ENCODE results near the gene XPNPEP3.
"Not testable (repeated sequence)": the region's sequence is repeated elsewhere in the genome, so short reads cannot be mapped to it uniquely, and the experiment has no call there.

The XPNPEP3 gene

DNA sequence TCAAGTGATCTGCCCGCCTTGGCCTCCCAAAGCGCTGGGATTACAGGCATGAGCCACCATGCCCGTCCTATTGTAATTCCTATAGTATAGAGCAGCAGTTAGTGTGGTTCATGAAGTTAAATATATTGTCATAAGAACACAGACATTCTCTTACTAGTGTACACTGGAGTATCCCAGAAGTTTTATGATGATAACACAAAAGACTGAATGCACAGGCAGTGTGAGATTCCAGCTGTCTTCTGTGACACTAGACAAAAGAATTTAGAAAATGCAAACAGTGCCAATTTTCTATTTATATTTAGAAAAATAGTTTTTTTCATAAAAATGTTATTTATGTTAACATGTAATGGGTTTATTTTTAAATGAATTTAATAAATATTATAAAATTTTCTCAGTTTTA is 54.8 kb downstream of the XPNPEP3 start:
- Histone ChIP-seq H2AFZ (ENCODE audit: low read length) (no peak overlapping the region), H3K9ac (ENCODE audit: low read length) (no peak overlapping the region), H3K4me3 (ENCODE audit: low read depth, low read length, poor library complexity, severe bottlenecking) (no peak overlapping the region), H3F3A (ENCODE audit: insufficient read depth, low read length) (no peaks in the 10 kb centered on the region), H3K4me1 (ENCODE audit: insufficient read depth, low read length, severe bottlenecking) (no peaks in the 10 kb centered on the region), H3K4me2 (ENCODE audit: low read length) (no peak overlapping the region), H3K27me3 (ENCODE audit: insufficient read depth, low read length) (no peaks in the 10 kb centered on the region), H3K79me2 (ENCODE audit: insufficient read depth, low read length) (no peaks in the 10 kb centered on the region), H3K9me3 (ENCODE audit: low read length) (no peaks in the 10 kb centered on the region), H3K36me3 (ENCODE audit: insufficient read depth, low read length) (peaks cover 19% of the 10 kb centered on the region; the same call in 1 of the 2 replicates), H4K20me1 (ENCODE audit: insufficient read depth, low read length) (no peaks in the 10 kb centered on the region), H3K9me2 (ENCODE audit: low read depth, low read length) (no peaks in the 10 kb centered on the region), H3K27ac (ENCODE audit: low read depth, low read length, poor library complexity, severe bottlenecking) (no peak overlapping the region)
- TF ChIP-seq EZH2 (IDR thresholded peaks at IDR 0.05; ENCODE audit: borderline replicate concordance, low read length) = no peak
- TF ChIP-seq, protein P1, sequence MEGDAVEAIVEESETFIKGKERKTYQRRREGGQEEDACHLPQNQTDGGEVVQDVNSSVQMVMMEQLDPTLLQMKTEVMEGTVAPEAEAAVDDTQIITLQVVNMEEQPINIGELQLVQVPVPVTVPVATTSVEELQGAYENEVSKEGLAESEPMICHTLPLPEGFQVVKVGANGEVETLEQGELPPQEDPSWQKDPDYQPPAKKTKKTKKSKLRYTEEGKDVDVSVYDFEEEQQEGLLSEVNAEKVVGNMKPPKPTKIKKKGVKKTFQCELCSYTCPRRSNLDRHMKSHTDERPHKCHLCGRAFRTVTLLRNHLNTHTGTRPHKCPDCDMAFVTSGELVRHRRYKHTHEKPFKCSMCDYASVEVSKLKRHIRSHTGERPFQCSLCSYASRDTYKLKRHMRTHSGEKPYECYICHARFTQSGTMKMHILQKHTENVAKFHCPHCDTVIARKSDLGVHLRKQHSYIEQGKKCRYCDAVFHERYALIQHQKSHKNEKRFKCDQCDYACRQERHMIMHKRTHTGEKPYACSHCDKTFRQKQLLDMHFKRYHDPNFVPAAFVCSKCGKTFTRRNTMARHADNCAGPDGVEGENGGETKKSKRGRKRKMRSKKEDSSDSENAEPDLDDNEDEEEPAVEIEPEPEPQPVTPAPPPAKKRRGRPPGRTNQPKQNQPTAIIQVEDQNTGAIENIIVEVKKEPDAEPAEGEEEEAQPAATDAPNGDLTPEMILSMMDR (IDR thresholded peaks at IDR 0.05; ENCODE audit: low read length) = no peak

DNA sequence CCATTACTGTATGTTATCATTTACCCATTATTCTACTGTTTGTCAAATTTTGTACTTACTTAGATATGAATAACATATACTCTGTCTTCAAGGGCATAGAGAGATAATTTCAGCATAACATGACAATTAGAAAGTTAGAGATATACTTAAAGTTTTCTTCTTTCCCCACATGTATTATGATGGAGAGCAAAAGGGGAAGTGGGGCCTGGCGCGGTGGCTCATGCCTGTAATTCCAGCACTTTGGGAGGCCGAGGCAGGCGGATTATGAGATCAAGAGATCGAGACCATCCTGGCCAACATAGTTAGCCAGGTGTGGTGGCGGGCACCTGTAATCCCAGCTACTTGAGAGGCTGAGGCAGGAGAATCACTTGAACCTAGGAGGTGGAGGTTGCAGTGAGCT is 56.0 kb downstream of the XPNPEP3 start:
- H3K4me3 ChIP-seq (ENCODE audit: low read depth, low read length, poor library complexity, severe bottlenecking); H3F3A ChIP-seq (ENCODE audit: insufficient read depth, low read length): not testable (repeated sequence)

DNA sequence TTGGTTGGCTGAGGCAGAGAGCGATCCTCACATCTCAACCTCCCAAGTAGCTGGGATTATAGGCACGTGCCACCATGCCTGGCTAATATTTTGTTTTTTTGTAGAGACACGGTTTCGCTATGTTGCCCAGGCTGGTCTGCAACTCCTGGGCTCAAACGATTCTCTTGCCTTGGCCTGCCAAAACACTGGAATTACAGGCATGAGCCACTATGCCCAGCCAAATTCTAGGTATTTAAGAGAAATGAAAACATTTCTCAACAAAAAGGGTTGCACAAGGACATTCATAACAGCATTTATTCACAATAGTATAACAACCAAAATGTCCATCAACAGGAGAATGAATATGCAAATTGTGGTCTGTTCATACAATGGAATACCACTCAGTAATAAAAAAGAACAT is 62.5 kb downstream of the XPNPEP3 start:
- peaks cover 31% of the 10 kb centered on the region; the same call in 1 of the 2 replicates for H3K36me3 ChIP-seq (ENCODE audit: insufficient read depth, low read length)
- no peaks in the 10 kb centered on the region for H3K4me1 ChIP-seq (ENCODE audit: insufficient read depth, low read length, severe bottlenecking)
- H3K27me3 ChIP-seq (ENCODE audit: insufficient read depth, low read length) = no peaks in the 10 kb centered on the region
- H3K9me3 ChIP-seq (ENCODE audit: low read length) = no peaks in the 10 kb centered on the region
- H3F3A ChIP-seq (ENCODE audit: insufficient read depth, low read length) = no peaks in the 10 kb centered on the region
- TF ChIP-seq EZH2 (IDR thresholded peaks at IDR 0.05; ENCODE audit: borderline replicate concordance, low read length) = no peak
- TF ChIP-seq, protein P1 (IDR thresholded peaks at IDR 0.05; ENCODE audit: low read length) = no peak
- H3K4me2 ChIP-seq (ENCODE audit: low read length) = no peak overlapping the region
- no peaks in the 10 kb centered on the region for H3K9me2 ChIP-seq (ENCODE audit: low read depth, low read length)
- H3K27ac ChIP-seq (ENCODE audit: low read depth, low read length, poor library complexity, severe bottlenecking) = no peak overlapping the region
- no peak overlapping the region for H3K4me3 ChIP-seq (ENCODE audit: low read depth, low read length, poor library complexity, severe bottlenecking)
- no peaks in the 10 kb centered on the region for H3K79me2 ChIP-seq (ENCODE audit: insufficient read depth, low read length)
- no peak overlapping the region for H2AFZ ChIP-seq (ENCODE audit: low read length)
- no peaks in the 10 kb centered on the region for H4K20me1 ChIP-seq (ENCODE audit: insufficient read depth, low read length)
- H3K9ac ChIP-seq (ENCODE audit: low read length) = no peak overlapping the region

More for the DNA sequence above, 56.0 kb downstream of the XPNPEP3 start:
- H3K79me2 ChIP-seq (ENCODE audit: insufficient read depth, low read length); H3K4me1 ChIP-seq (ENCODE audit: insufficient read depth, low read length, severe bottlenecking); H3K27me3 ChIP-seq (ENCODE audit: insufficient read depth, low read length); H3K9me2 ChIP-seq (ENCODE audit: low read depth, low read length); H3K9ac ChIP-seq (ENCODE audit: low read length); H2AFZ ChIP-seq (ENCODE audit: low read length); H3K4me2 ChIP-seq (ENCODE audit: low read length); H3K9me3 ChIP-seq (ENCODE audit: low read length); H4K20me1 ChIP-seq (ENCODE audit: insufficient read depth, low read length); H3K27ac ChIP-seq (ENCODE audit: low read depth, low read length, poor library complexity, severe bottlenecking): not testable (repeated sequence)
- peaks cover 23% of the 10 kb centered on the region; the same call in 1 of the 2 replicates for H3K36me3 ChIP-seq (ENCODE audit: insufficient read depth, low read length)

DNA sequence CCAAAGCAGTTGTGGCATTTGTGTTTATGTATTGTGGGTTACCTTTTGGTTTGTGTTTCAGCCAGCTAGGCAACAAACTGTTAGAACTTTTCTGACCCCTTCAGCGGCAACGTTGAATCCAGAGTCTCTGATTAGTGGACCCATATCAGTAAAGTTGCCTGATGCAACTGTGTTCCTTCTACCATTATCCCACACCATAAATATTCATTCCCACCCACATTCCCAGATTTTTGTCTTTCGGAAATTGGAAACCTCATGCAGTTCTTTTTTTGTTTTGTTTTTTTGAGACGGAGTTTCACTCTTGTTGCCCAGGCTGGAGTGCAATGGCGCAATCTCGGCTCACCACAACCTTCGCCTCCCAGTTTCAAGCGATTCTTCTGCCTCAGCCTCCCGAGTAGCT is 63.6 kb downstream of the XPNPEP3 start:
- Histone ChIP-seq H2AFZ (ENCODE audit: low read length) (no peak overlapping the region), H3K4me2 (ENCODE audit: low read length) (no peak overlapping the region), H3K9me2 (ENCODE audit: low read depth, low read length) (no peaks in the 10 kb centered on the region), H3K36me3 (ENCODE audit: insufficient read depth, low read length) (peaks cover 41% of the 10 kb centered on the region; the same call in 1 of the 2 replicates), H3K9ac (ENCODE audit: low read length) (no peak overlapping the region), H3K4me3 (ENCODE audit: low read depth, low read length, poor library complexity, severe bottlenecking) (no peak overlapping the region), H4K20me1 (ENCODE audit: insufficient read depth, low read length) (no peaks in the 10 kb centered on the region), H3K79me2 (ENCODE audit: insufficient read depth, low read length) (no peaks in the 10 kb centered on the region), H3K27ac (ENCODE audit: low read depth, low read length, poor library complexity, severe bottlenecking) (no peak overlapping the region), H3K9me3 (ENCODE audit: low read length) (no peaks in the 10 kb centered on the region), H3K27me3 (ENCODE audit: insufficient read depth, low read length) (no peaks in the 10 kb centered on the region), H3K4me1 (ENCODE audit: insufficient read depth, low read length, severe bottlenecking) (no peaks in the 10 kb centered on the region), H3F3A (ENCODE audit: insufficient read depth, low read length) (no peaks in the 10 kb centered on the region)
- TF ChIP-seq EZH2 (IDR thresholded peaks at IDR 0.05; ENCODE audit: borderline replicate concordance, low read length) = no peak
- TF ChIP-seq, protein P1 (IDR thresholded peaks at IDR 0.05; ENCODE audit: low read length) = no peak
